ENCODE data around the gene CENPT. TPM values are rescaled to one million over a fixed set of nuclear protein-coding genes. Genes with fewer than 3 reads are reported as not detected.
A peak's percentile ranks its signal among the peaks of the same experiment; 100 is the strongest.
"Not testable (repeated sequence)": the region's sequence is repeated elsewhere in the genome, so short reads cannot be mapped to it uniquely, and the experiment has no call there.

Gene CENPT
- polyA plus RNA-seq, 2 of the 4 experiments (the other 2 are of a cell fraction), result 19.1 to 36.9 TPM

- no peak for TF ChIP-seq E2F6 (IDR thresholded peaks at IDR 0.05; ENCODE audit: borderline replicate concordance, low read depth)
- no peak for TF ChIP-seq CHD4 (IDR thresholded peaks at IDR 0.05; ENCODE audit: borderline replicate concordance)
- peak; percentile 52; the same call in 1 of the 2 replicates for TF ChIP-seq MYC (IDR thresholded peaks at IDR 0.05; ENCODE audit: borderline replicate concordance, low read length)
- no peak for TF ChIP-seq HOXA7 (CRISPR knock-in tag; IDR thresholded peaks at IDR 0.05)
- 0 out of 2 replicates have a peak, but pooled peaks have one; percentile 5 for TF ChIP-seq RFX5 (IDR thresholded peaks at IDR 0.05)
- TF ChIP-seq, protein P1, sequence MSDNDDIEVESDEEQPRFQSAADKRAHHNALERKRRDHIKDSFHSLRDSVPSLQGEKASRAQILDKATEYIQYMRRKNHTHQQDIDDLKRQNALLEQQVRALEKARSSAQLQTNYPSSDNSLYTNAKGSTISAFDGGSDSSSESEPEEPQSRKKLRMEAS (IDR thresholded peaks at IDR 0.05), result peak; percentile 8; the same call in 1 of the 2 replicates
- no peak for TF ChIP-seq USF2 (IDR thresholded peaks at IDR 0.05)
- TF ChIP-seq ZNF302 (CRISPR knock-in tag; IDR thresholded peaks at IDR 0.05), result no peak
- TF ChIP-seq CTCF (IDR thresholded peaks at IDR 0.05), result peak; percentile 58
These were observed 5.5 kb downstream of the CENPT start, which contains the start of gene THAP11 (continued) for GRCh38 chr16:67841816-67842508.

- WGBS (ENCODE audit: missing lambda C conversion rate), result 49% methylated on average over 17 of the region's 17 CpGs
- peaks cover 33% of the 10 kb centered on the region for H3K4me1 ChIP-seq
- no peak for DNase-seq (ENCODE audit: low read depth in 1 of 2, low spot score in 1 of 2)
- peak; percentile 11 to 22; a peak in 5 of 6 replicates for ATAC-seq
- TF ChIP-seq HDAC2 (IDR thresholded peaks at IDR 0.05) (no peak), RAD21 (conservative IDR thresholded peaks at IDR 0.05 in 1 of 2, IDR thresholded peaks at IDR 0.05 in 1 of 2) (no peak), RFX5 (IDR thresholded peaks at IDR 0.05) (0 out of 2 replicates have a peak, but pooled peaks have one; percentile 25), ZNF302 (CRISPR knock-in tag; IDR thresholded peaks at IDR 0.05) (no peak)
- TF ChIP-seq, protein P1 (IDR thresholded peaks at IDR 0.05), result no peak
- FAIRE-seq, result no peak
- no peaks in the 10 kb centered on the region for H3K9me3 ChIP-seq
- peak overlapping the region; percentile 87 for H3K4me2 ChIP-seq
- H3K4me3 ChIP-seq, result peak overlapping the region; percentile 58
- H3K27ac ChIP-seq, result peak overlapping the region; percentile 97 to 98
- CTCF ChIA-PET, result interaction anchor here (0.8 to 3.3 kb wide), 7 partner anchors 11 to 42 kb away, joined by 3 to 25 read pairs (median 3); no protein-coding TSS in a partner anchor
- POLR2A ChIA-PET, result no interaction called here
These were observed 6.2 kb downstream of the CENPT start for GRCh38 chr16:67841198-67841815.

DNA sequence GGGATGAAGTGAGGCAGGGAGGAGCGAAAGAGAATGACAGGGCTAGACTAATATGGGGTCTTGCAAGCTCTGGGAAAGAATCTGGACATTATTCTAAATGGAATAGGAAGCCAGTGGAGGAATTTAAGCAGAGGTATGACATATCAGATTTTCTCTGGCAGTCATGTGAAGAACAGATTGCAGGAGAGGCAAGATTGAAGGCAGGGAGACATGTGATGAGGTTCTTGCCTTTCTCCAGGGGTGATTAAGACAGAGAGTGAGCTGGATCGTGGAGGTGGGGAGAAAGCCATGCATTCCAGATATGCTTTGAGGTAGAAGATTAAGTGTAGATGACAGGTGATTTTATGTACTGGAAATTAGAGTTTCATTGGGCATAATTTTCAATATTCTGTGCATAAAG lies 9.7 kb downstream of the CENPT start:
- H3K27ac ChIP-seq, result no peak overlapping the region
- DNase-seq (ENCODE audit: low read depth in 1 of 2, low spot score in 1 of 2) (no peak), FAIRE-seq (no peak), ATAC-seq (no peak)
- H3K9me3 ChIP-seq, result no peaks in the 10 kb centered on the region
- WGBS (ENCODE audit: missing lambda C conversion rate), result 80% methylated on average over 2 of the region's 2 CpGs
- ChIA-PET POLR2A (no interaction called here), CTCF (interaction anchor here (0.5 to 15.0 kb wide), 2 partner anchors 21 to 996 kb away, joined by 3 to 187 read pairs; no protein-coding TSS in a partner anchor)
- peaks cover 3% of the 10 kb centered on the region; the same call in 1 of the 3 replicates for H3K4me1 ChIP-seq
- H3K4me3 ChIP-seq, result no peak overlapping the region
- no peak overlapping the region for H3K4me2 ChIP-seq
- TF ChIP-seq, protein P2, sequence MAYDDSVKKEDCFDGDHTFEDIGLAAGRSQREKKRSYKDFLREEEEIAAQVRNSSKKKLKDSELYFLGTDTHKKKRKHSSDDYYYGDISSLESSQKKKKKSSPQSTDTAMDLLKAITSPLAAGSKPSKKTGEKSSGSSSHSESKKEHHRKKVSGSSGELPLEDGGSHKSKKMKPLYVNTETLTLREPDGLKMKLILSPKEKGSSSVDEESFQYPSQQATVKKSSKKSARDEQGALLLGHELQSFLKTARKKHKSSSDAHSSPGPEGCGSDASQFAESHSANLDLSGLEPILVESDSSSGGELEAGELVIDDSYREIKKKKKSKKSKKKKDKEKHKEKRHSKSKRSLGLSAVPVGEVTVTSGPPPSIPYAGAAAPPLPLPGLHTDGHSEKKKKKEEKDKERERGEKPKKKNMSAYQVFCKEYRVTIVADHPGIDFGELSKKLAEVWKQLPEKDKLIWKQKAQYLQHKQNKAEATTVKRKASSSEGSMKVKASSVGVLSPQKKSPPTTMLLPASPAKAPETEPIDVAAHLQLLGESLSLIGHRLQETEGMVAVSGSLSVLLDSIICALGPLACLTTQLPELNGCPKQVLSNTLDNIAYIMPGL (CRISPR knock-in tag; IDR thresholded peaks at IDR 0.05; ENCODE audit: borderline replicate concordance), result no peak
- TF ChIP-seq MYC (IDR thresholded peaks at IDR 0.05; ENCODE audit: borderline replicate concordance, low read length), result no peak
- TF ChIP-seq, protein P1 (IDR thresholded peaks at IDR 0.05), result no peak
- no peak for TF ChIP-seq POLR2AphosphoS2 (conservative IDR thresholded peaks at IDR 0.05; ENCODE audit: low read length)
- no peak for TF ChIP-seq MAZ (IDR thresholded peaks at IDR 0.05; ENCODE audit: borderline replicate concordance, low read depth, low read length)
- TF ChIP-seq HEYL (CRISPR knock-in tag; IDR thresholded peaks at IDR 0.05), result no peak
- no peak for TF ChIP-seq USF2 (IDR thresholded peaks at IDR 0.05)

DNA sequence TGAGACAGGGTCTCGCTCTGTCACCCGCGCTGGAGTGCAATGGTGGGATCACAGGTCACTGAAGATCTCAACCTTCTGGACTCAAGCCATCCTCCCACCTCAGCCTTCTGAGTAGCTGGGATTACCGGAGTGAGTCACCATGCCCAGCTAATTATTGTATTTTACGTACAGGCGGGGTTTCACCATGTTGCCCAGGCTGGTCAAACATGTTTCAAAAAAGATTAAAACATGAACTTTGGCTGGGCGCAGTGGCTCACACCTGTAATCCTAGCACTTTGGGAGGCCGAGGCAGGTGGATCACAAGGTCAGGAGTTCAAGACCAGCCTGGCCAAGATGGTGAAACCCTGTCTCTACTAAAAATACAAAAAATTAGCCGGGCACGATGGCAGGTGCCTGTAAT lies 10.3 kb downstream of the CENPT start:
- ATAC-seq; POLR2A ChIA-PET; H3K27ac ChIP-seq; H3K4me3 ChIP-seq; H3K4me1 ChIP-seq; H3K9me3 ChIP-seq; FAIRE-seq; H3K4me2 ChIP-seq; DNase-seq (ENCODE audit: low read depth in 1 of 2, low spot score in 1 of 2): not testable (repeated sequence)
- CTCF ChIA-PET, result interaction anchor here (0.6 to 15.0 kb wide), 2 partner anchors 20 to 105 kb away, joined by 3 to 187 read pairs; no protein-coding TSS in a partner anchor
- WGBS (ENCODE audit: missing lambda C conversion rate), result 77% methylated on average over 10 of the region's 10 CpGs
